ENCODE measurements around the gene IQCH.

DNA sequence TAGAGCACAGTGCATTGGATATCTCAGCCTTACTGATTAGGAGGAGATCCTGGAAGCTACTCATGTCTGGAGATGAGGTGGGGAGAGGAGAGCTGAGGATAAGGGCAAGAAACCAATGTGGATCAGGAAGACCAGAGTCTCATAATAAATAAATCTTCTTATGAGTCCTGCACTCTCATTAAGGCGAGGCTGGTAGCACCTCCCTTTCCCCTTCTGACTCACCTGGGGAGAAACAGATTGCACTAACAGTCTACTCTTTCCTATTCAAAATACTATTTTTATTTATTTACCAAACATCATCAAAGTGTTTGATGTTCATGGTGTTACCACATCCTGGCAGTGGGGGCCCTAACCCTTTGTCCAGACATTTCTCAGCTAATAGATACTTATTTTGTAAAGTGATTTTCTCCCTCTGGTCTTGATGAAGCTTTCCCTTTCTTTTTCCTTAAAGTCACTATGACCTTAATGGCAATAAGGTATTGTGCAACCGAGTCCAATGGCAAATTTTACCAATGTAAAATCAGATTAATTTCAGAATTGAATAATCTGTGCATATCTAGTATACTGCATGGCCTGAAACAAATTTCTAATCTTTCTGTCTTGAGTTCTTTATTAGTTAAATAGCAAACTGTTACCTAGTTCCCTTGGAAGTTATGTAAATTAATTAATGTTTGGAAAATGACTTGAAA is 81.1 kb downstream of the IQCH start:
- TF ChIP-seq RAD21 (IDR thresholded peaks at IDR 0.05; ENCODE audit: low read length) (no peak), POLR2A (IDR thresholded peaks at IDR 0.05; ENCODE audit: low read depth, low read length) (no peak), FOS (IDR thresholded peaks at IDR 0.05; ENCODE audit: low read depth, low read length) (no peak), SMC3 (IDR thresholded peaks at IDR 0.05; ENCODE audit: low read depth, low read length) (no peak)
- TF ChIP-seq, protein P1, sequence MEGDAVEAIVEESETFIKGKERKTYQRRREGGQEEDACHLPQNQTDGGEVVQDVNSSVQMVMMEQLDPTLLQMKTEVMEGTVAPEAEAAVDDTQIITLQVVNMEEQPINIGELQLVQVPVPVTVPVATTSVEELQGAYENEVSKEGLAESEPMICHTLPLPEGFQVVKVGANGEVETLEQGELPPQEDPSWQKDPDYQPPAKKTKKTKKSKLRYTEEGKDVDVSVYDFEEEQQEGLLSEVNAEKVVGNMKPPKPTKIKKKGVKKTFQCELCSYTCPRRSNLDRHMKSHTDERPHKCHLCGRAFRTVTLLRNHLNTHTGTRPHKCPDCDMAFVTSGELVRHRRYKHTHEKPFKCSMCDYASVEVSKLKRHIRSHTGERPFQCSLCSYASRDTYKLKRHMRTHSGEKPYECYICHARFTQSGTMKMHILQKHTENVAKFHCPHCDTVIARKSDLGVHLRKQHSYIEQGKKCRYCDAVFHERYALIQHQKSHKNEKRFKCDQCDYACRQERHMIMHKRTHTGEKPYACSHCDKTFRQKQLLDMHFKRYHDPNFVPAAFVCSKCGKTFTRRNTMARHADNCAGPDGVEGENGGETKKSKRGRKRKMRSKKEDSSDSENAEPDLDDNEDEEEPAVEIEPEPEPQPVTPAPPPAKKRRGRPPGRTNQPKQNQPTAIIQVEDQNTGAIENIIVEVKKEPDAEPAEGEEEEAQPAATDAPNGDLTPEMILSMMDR (conservative IDR thresholded peaks at IDR 0.05; ENCODE audit: low read depth, low read length) = no peak
